HG02870 (cell line): ENCODE measurements around the gene ATP5F1D.

Source experiments
- ATAC-seq: cut with Tn5 transposase; IDR thresholded peaks from one replicate; pipeline ENCODE4 v1.9.1; 2021; ENCODE audit warnings: mild to moderate bottlenecking, moderate library complexity; ENCODE audit not compliant: unreplicated experiment

The ATP5F1D gene

GRCh38 chr19:1278713-1279660, 37.4 kb downstream of the ATP5F1D start:
- no peak for ATAC-seq

- ATAC-seq: no peak
Observed at GRCh38 chr19:1279782-1280341, 38.3 kb downstream of the ATP5F1D start.

- ATAC-seq: no peak
Observed at GRCh38 chr19:1280636-1281568, 39.4 kb downstream of the ATP5F1D start.

- ATAC-seq: no peak
Observed at GRCh38 chr19:1281569-1282287, 40.2 kb downstream of the ATP5F1D start.

GRCh38 chr19:1282588-1283206, 41.1 kb downstream of the ATP5F1D start:
- ATAC-seq: no peak

- ATAC-seq: no peak
Observed at GRCh38 chr19:1283207-1283916, 41.8 kb downstream of the ATP5F1D start.

- no peak for ATAC-seq
Observed at GRCh38 chr19:1283917-1284292, 42.4 kb downstream of the ATP5F1D start.

- ATAC-seq: no peak
Observed at GRCh38 chr19:1284293-1284978, 42.9 kb downstream of the ATP5F1D start.

- ATAC-seq: no peak
Observed at GRCh38 chr19:1284979-1285736, 43.6 kb downstream of the ATP5F1D start.

- ATAC-seq: no peak
Observed at GRCh38 chr19:1285737-1286360, 44.3 kb downstream of the ATP5F1D start, which contains the start of gene EFNA2. Gene EFNA2, plus strand, starts transcription at chr19:1285873. Its CDS starts 296 bp downstream, at chr19:1286169.

GRCh38 chr19:1286487-1287353, 45.2 kb downstream of the ATP5F1D start:
- no peak for ATAC-seq

- ATAC-seq: no peak
Observed at GRCh38 chr19:1287354-1288225, 46.0 kb downstream of the ATP5F1D start.

- no peak for ATAC-seq
Observed at GRCh38 chr19:1288226-1288612, 46.7 kb downstream of the ATP5F1D start.

- no peak for ATAC-seq
Observed at GRCh38 chr19:1288833-1289685, 47.5 kb downstream of the ATP5F1D start.

GRCh38 chr19:1289686-1290025, 48.1 kb downstream of the ATP5F1D start:
- no peak for ATAC-seq
